ENCODE measurements around the gene TRMT2A. TPM values are rescaled to one million over a fixed set of nuclear protein-coding genes. Genes with fewer than 3 reads are reported as not detected.

The TRMT2A gene
- total RNA-seq, 1 donor from 2014 or later: 31.8 TPM

DNA sequence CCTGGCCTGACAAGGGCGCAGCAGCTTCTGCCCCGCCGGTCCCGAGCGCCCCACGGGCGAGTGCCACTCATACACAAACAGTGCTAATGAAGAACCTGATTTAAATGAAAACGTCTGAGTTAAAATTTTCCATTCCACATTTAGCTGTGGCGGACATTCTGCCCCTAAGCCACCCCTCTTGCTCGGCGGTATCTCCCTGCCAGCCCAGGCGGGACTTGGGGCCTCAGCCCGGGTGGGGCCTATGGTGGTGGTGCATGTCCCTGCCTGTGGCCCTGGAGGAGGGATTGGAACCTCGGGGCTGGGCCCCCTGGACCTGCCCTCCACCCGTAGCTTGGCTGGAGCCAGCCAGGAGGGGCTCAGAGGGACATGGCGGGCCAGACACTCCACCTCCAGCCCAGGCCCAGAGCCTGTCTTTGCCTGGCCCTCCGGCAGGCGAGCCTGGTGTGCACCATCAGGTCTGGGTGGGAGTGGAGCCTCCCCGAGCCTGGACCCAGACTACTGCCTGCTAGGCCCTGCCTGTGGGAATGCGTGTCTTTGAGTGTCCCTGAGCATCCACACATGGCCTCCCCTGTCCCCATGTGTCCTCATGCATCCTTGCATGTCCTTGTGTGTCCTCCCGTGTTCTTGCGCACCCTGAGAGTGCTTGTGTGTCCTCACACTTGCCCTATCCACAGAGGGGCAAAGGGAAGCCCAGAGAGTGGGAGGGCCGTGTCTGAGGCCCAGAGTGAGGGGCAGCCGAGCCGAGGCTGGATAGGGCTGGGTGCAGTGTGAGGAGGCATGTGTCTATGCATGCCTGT is 19.0 kb upstream of the TRMT2A start:
- no peak overlapping the region for H3K27ac ChIP-seq (ENCODE audit: low read depth, low read length)
- H3K27me3 ChIP-seq (ENCODE audit: control insufficient read depth in 3 of 3, insufficient read depth in 3 of 3, low read length in 3 of 3): no peaks in the 10 kb centered on the region
- H3K36me3 ChIP-seq (ENCODE audit: control insufficient read depth in 3 of 3, insufficient read depth in 3 of 3, low read length in 3 of 3): peaks cover 5 to 10% (median 5%) of the 10 kb centered on the region in 3 donors
- H3K4me3 ChIP-seq (ENCODE audit: low read length in 3 of 3): peak overlapping the region in 2 of 3 donors; percentile 32 to 49
- H3K4me1 ChIP-seq (ENCODE audit: control insufficient read depth in 3 of 3, insufficient read depth in 3 of 3, low read length in 3 of 3): peaks cover 54 to 65% (median 62%) of the 10 kb centered on the region in 3 donors
- no peaks in the 10 kb centered on the region for H3K9me3 ChIP-seq (ENCODE audit: control insufficient read depth in 3 of 3, low read length in 3 of 3)
- peak overlapping the region; percentile 51 to 68 (median 53) for H3K9ac ChIP-seq (ENCODE audit: low read depth in 1 of 3, low read length in 3 of 3)

DNA sequence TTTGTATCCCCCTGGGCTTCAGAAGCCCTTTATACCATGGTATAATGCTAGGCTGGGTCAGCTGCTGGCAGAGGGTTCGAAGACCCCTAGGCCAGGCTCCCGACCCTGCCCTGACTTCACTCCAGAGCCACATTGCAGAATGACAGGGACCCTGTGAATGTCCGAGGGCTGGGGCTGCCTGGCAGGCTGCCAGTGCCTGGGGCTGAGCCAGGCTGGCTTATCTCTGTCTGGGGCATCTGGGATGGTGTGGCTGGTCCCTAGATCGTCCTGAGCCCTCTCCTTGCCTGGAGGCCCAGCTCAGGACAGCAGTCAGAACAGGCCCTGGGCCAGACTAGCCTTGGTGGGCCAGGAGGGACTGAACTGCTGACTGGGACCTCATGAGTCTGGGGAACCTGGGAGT is 18.2 kb upstream of the TRMT2A start:
- Histone ChIP-seq H3K27me3 (ENCODE audit: control insufficient read depth in 3 of 3, insufficient read depth in 3 of 3, low read length in 3 of 3) (no peaks in the 10 kb centered on the region), H3K4me1 (ENCODE audit: control insufficient read depth in 3 of 3, insufficient read depth in 3 of 3, low read length in 3 of 3) (peaks cover 60 to 71% (median 68%) of the 10 kb centered on the region in 3 donors), H3K27ac (ENCODE audit: low read depth, low read length) (no peak overlapping the region), H3K9ac (ENCODE audit: low read depth in 1 of 3, low read length in 3 of 3) (peak overlapping the region; percentile 51 to 68 (median 53)), H3K36me3 (ENCODE audit: control insufficient read depth in 3 of 3, insufficient read depth in 3 of 3, low read length in 3 of 3) (peaks cover 5 to 10% (median 5%) of the 10 kb centered on the region in 3 donors), H3K4me3 (ENCODE audit: low read length in 3 of 3) (no peak overlapping the region), H3K9me3 (ENCODE audit: control insufficient read depth in 3 of 3, low read length in 3 of 3) (no peaks in the 10 kb centered on the region)

DNA sequence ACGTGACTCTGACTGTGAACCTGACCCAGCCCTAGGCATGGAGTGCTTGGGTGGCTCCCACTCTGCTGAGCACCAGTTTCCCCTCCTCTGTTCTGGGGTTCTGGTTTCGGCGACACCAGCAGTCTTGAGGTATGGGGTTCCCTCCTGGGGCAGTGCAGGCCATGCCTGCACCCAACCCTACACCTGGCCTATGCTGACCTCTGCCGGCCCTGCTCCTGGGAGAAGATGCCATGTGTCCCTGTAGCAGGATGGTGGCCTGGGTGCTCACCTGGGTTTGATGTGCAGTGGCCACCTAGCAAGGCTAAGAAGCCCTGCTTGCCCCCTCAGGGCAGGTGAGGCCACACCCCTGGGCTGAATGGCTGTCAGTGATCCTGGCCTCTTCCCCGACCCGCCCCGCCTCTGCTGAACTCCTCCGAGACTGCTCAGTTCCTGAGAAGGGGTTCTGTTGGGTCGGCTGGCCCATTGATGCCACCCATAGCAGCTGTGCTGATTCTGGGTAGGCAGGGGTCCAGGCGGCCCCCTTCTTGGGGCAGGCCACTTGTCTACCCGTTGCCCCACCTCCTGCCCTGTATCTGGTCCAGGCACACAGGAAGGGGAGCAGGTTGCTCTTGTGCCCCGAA is 17.0 kb upstream of the TRMT2A start:
- Histone ChIP-seq H3K27me3 (ENCODE audit: control insufficient read depth in 3 of 3, insufficient read depth in 3 of 3, low read length in 3 of 3) (no peaks in the 10 kb centered on the region), H3K9ac (ENCODE audit: low read depth in 1 of 3, low read length in 3 of 3) (peak overlapping the region in 2 of 3 donors; percentile 5 to 45), H3K4me3 (ENCODE audit: low read length in 3 of 3) (peak overlapping the region in 1 of 3 donors; percentile 40), H3K27ac (ENCODE audit: low read depth, low read length) (no peak overlapping the region), H3K36me3 (ENCODE audit: control insufficient read depth in 3 of 3, insufficient read depth in 3 of 3, low read length in 3 of 3) (peaks cover 0 to 2% (median 0%) of the 10 kb centered on the region in 3 donors), H3K4me1 (ENCODE audit: control insufficient read depth in 3 of 3, insufficient read depth in 3 of 3, low read length in 3 of 3) (peaks cover 60 to 79% (median 78%) of the 10 kb centered on the region in 3 donors), H3K9me3 (ENCODE audit: control insufficient read depth in 3 of 3, low read length in 3 of 3) (no peaks in the 10 kb centered on the region)

- no peaks in the 10 kb centered on the region for H3K9me3 ChIP-seq (ENCODE audit: control insufficient read depth in 3 of 3, low read length in 3 of 3)
- H3K27me3 ChIP-seq (ENCODE audit: control insufficient read depth in 3 of 3, insufficient read depth in 3 of 3, low read length in 3 of 3): no peaks in the 10 kb centered on the region
- peak overlapping the region; percentile 81 to 88 (median 83) for H3K9ac ChIP-seq (ENCODE audit: low read depth in 1 of 3, low read length in 3 of 3)
- H3K27ac ChIP-seq (ENCODE audit: low read depth, low read length): peak overlapping the region; percentile 62
- H3K4me3 ChIP-seq (ENCODE audit: low read length in 3 of 3): peak overlapping the region; percentile 77 to 86 (median 81)
- H3K4me1 ChIP-seq (ENCODE audit: control insufficient read depth in 3 of 3, insufficient read depth in 3 of 3, low read length in 3 of 3): peaks cover 56 to 71% (median 70%) of the 10 kb centered on the region in 3 donors
- peaks cover 0 to 5% (median 2%) of the 10 kb centered on the region in 3 donors for H3K36me3 ChIP-seq (ENCODE audit: control insufficient read depth in 3 of 3, insufficient read depth in 3 of 3, low read length in 3 of 3)
These were observed 15.7 kb upstream of the TRMT2A start for GRCh38 chr22:20132686-20133246.

DNA sequence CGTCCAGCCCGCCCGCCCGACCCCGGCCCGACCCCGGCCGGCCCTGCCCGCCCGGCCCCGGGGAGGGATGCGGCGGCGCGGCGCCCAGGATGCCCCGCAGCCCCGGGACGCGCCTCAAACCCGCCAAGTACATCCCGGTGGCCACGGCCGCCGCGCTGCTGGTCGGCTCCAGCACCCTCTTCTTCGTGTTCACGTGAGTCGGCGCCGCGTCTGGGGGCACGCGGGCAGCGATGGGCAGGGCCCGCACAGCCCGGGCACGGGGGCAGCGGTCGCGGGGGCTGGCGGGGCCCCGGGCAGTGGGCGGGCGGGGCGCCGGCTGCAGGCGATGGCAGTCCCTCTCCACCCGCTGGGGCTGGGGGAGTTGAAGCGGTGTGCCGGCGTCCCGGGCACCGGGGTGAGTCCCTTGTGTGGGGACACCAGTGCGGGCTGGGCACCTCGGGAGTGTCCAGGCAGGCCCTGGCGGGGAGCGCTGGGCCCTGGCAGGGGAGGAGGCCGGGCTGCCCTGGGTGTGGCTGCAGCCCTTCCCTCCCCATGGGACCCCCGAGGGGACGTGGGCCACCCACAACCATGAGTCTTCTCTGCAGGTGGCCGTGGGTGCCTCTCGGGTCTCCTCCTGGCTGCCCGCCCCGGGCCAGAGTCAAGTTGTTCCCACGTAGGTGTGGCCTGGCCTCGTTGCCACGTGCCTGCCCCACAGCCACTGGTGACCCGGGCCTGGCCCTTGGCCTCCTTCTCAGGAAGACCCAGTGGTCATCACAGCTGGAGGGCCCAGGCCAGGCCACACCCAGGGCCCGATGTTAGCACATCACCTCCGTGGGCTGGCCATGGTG is 15.0 kb upstream of the TRMT2A start:
- Histone ChIP-seq H3K27ac (ENCODE audit: low read depth, low read length) (peak overlapping the region; percentile 62), H3K9me3 (ENCODE audit: control insufficient read depth in 3 of 3, low read length in 3 of 3) (no peaks in the 10 kb centered on the region), H3K4me1 (ENCODE audit: control insufficient read depth in 3 of 3, insufficient read depth in 3 of 3, low read length in 3 of 3) (peaks cover 49 to 64% (median 63%) of the 10 kb centered on the region in 3 donors)

DNA sequence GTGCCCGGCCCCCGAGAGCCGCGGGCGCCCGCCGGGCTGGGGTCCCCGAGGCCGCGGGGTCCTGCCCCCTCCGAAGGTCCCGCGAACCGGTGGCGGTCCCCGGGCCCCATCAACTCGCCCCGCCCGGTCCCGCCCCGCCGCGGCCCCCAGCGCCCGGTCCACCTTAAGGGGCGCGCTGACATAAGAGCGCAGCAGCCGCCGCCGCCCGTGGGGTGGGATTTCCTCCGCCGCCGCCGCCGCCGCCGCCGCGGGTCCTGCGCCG is 14.5 kb upstream of the TRMT2A start, which contains the start of gene ZDHHC8:
Gene ZDHHC8 (plus strand): TSS at position 208 of the 262 bp plus-strand sequence. CDS start 144 bp downstream, outside the sequence.
- H3K36me3 ChIP-seq (ENCODE audit: control insufficient read depth in 3 of 3, insufficient read depth in 3 of 3, low read length in 3 of 3): peaks cover 8 to 13% (median 10%) of the 10 kb centered on the region in 3 donors
- no peaks in the 10 kb centered on the region for H3K27me3 ChIP-seq (ENCODE audit: control insufficient read depth in 3 of 3, insufficient read depth in 3 of 3, low read length in 3 of 3)
- peak within 1 kb of the TSS; percentile 78 to 86 (median 83) for H3K4me3 ChIP-seq (ENCODE audit: low read length in 3 of 3)
- peak within 1 kb of the TSS; percentile 83 to 93 (median 85) for H3K9ac ChIP-seq (ENCODE audit: low read depth in 1 of 3, low read length in 3 of 3)
- no peaks in the 10 kb centered on the region for H3K9me3 ChIP-seq (ENCODE audit: control insufficient read depth in 3 of 3, low read length in 3 of 3)
- peak within 1 kb of the TSS; percentile 81 for H3K27ac ChIP-seq (ENCODE audit: low read depth, low read length)
- peaks cover 44 to 60% (median 58%) of the 10 kb centered on the region in 3 donors for H3K4me1 ChIP-seq (ENCODE audit: control insufficient read depth in 3 of 3, insufficient read depth in 3 of 3, low read length in 3 of 3)

More for the DNA sequence above, 15.0 kb upstream of the TRMT2A start:
- H3K4me3 ChIP-seq (ENCODE audit: low read length in 3 of 3): peak overlapping the region; percentile 77 to 86 (median 81)
- H3K27me3 ChIP-seq (ENCODE audit: control insufficient read depth in 3 of 3, insufficient read depth in 3 of 3, low read length in 3 of 3): no peaks in the 10 kb centered on the region
- H3K9ac ChIP-seq (ENCODE audit: low read depth in 1 of 3, low read length in 3 of 3): peak overlapping the region; percentile 81 to 88 (median 83)
- peaks cover 7 to 11% (median 8%) of the 10 kb centered on the region in 3 donors for H3K36me3 ChIP-seq (ENCODE audit: control insufficient read depth in 3 of 3, insufficient read depth in 3 of 3, low read length in 3 of 3)

DNA sequence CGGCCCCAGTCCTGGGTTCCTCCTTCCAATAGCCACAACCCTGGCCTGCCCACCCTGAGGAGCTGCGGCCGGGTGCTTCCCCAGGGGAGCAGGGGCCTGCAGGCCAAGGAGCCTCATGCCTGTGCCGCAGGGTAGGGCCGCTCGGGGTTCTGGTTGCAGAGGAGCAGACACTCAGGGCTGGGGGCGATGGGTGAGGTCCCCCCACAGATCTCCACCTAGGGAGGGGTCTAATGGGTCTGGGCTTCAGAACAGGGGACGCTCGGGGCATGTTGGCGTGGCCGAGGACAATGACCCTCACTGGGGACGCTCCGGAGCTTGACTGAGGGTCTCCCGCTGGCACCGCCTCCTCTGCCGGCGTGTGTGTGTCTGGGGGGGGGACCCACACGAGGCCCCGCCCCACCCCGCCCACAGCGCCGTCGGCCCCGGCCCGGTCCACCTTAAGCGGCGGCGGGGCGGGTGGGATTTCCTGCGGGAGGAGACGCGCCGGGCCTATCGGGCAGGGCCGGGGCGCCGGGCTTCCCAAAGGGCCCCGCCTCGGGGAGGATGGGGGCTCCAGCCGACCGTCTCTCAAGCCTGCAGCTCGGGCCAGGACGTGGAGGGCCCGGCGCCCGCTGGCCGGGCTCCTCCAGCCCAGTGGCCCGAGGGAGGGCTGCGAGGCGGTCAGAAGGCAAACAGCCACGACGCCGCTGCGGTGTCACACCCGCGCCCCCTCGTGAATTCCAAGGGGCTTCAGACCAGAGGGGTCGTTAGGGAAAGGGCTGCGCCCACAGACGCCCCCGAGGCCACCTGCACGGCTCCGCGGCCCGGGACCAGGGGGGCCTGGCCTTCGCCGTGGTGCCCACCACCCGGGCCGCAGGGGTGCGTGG is 13.9 kb upstream of the TRMT2A start:
- H3K36me3 ChIP-seq (ENCODE audit: control insufficient read depth in 3 of 3, insufficient read depth in 3 of 3, low read length in 3 of 3): peaks cover 14 to 18% (median 16%) of the 10 kb centered on the region in 3 donors
- H3K9me3 ChIP-seq (ENCODE audit: control insufficient read depth in 3 of 3, low read length in 3 of 3): no peaks in the 10 kb centered on the region
- H3K27me3 ChIP-seq (ENCODE audit: control insufficient read depth in 3 of 3, insufficient read depth in 3 of 3, low read length in 3 of 3): no peaks in the 10 kb centered on the region
- peaks cover 41 to 60% (median 58%) of the 10 kb centered on the region in 3 donors for H3K4me1 ChIP-seq (ENCODE audit: control insufficient read depth in 3 of 3, insufficient read depth in 3 of 3, low read length in 3 of 3)
- H3K4me3 ChIP-seq (ENCODE audit: low read length in 3 of 3): peak overlapping the region; percentile 78 to 83 (median 82)
- H3K9ac ChIP-seq (ENCODE audit: low read depth in 1 of 3, low read length in 3 of 3): peak overlapping the region; percentile 79 to 93 (median 85)
- H3K27ac ChIP-seq (ENCODE audit: low read depth, low read length): peak overlapping the region; percentile 81

DNA sequence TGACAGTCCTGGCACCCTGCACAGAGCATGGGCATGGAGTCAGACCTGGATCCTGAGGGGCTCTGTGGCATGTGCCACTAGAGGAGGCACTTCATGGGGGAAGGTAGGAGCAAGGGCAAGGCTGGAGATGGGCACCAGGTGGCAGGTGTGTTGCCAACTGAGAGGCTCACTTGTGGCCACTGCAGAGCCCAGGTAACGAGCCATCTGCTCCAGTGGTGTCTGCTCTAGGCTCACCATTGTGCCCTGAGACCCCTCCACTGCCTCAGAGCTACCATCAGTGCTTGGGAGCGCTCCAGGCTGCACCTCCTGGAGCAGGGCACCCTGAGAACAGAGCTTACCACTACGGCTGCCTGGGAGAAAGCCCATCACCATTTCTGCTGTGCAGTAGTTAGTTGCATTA is 13.3 kb upstream of the TRMT2A start:
- Histone ChIP-seq H3K9me3 (ENCODE audit: control insufficient read depth in 3 of 3, low read length in 3 of 3) (no peaks in the 10 kb centered on the region), H3K27me3 (ENCODE audit: control insufficient read depth in 3 of 3, insufficient read depth in 3 of 3, low read length in 3 of 3) (no peaks in the 10 kb centered on the region), H3K4me1 (ENCODE audit: control insufficient read depth in 3 of 3, insufficient read depth in 3 of 3, low read length in 3 of 3) (peaks cover 39 to 60% (median 58%) of the 10 kb centered on the region in 3 donors), H3K9ac (ENCODE audit: low read depth in 1 of 3, low read length in 3 of 3) (peak overlapping the region in 2 of 3 donors; percentile 14 to 93), H3K27ac (ENCODE audit: low read depth, low read length) (peak overlapping the region; percentile 81), H3K4me3 (ENCODE audit: low read length in 3 of 3) (peak overlapping the region in 1 of 3 donors; percentile 82), H3K36me3 (ENCODE audit: control insufficient read depth in 3 of 3, insufficient read depth in 3 of 3, low read length in 3 of 3) (peaks cover 20 to 22% (median 21%) of the 10 kb centered on the region in 3 donors)

GRCh38 chr22:20129747-20130014 is 12.7 kb upstream of the TRMT2A start:
- Histone ChIP-seq H3K9me3 (ENCODE audit: control insufficient read depth in 3 of 3, low read length in 3 of 3) (no peaks in the 10 kb centered on the region), H3K9ac (ENCODE audit: low read depth in 1 of 3, low read length in 3 of 3) (no peak overlapping the region), H3K36me3 (ENCODE audit: control insufficient read depth in 3 of 3, insufficient read depth in 3 of 3, low read length in 3 of 3) (peaks cover 21 to 28% (median 25%) of the 10 kb centered on the region in 3 donors), H3K4me1 (ENCODE audit: control insufficient read depth in 3 of 3, insufficient read depth in 3 of 3, low read length in 3 of 3) (peaks cover 37 to 59% (median 55%) of the 10 kb centered on the region in 3 donors), H3K4me3 (ENCODE audit: low read length in 3 of 3) (no peak overlapping the region), H3K27ac (ENCODE audit: low read depth, low read length) (no peak overlapping the region), H3K27me3 (ENCODE audit: control insufficient read depth in 3 of 3, insufficient read depth in 3 of 3, low read length in 3 of 3) (no peaks in the 10 kb centered on the region)

Measured in skeletal muscle tissue (tissue), 4 donors.